ENCODE results near the gene TTLL7.
A peak's percentile ranks its signal among the peaks of the same experiment; 100 is the strongest.

Gene TTLL7

DNA sequence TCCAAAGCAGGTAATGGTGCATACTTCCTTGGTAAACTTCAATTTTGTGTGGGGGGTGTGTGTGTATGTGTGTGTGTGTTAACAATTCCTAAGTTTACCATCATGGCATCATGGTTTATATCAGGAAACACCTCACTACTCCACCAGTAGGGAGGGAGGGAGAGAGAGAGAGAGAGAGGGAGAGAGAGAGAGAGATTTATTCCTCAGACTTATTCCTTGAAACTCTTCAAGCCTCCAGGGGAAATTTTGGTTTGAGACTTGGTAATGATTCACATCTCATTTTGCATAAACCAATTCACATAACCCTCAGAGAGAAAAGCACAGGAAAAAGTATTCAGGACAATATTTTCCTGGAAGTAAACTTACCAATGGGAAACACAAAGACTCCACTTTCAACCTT is 115.0 kb downstream of the TTLL7 start:
- no peaks in the 10 kb centered on the region for H3K9me2 ChIP-seq (ENCODE audit: low read depth, low read length)
- no peaks in the 10 kb centered on the region for H3K79me2 ChIP-seq (ENCODE audit: insufficient read depth, low read length)
- H3K4me2 ChIP-seq (ENCODE audit: low read length) = no peak overlapping the region
- no peaks in the 10 kb centered on the region for H3K4me1 ChIP-seq (ENCODE audit: insufficient read depth, low read length, severe bottlenecking)
- no peak overlapping the region for H3K27ac ChIP-seq (ENCODE audit: low read depth, low read length, poor library complexity, severe bottlenecking)
- H3K27me3 ChIP-seq (ENCODE audit: insufficient read depth, low read length) = no peaks in the 10 kb centered on the region
- H3K36me3 ChIP-seq (ENCODE audit: insufficient read depth, low read length) = no peaks in the 10 kb centered on the region
- H3K9ac ChIP-seq (ENCODE audit: low read length) = no peak overlapping the region
- no peak for TF ChIP-seq EZH2 (IDR thresholded peaks at IDR 0.05; ENCODE audit: borderline replicate concordance, low read length)
- TF ChIP-seq, protein P1, sequence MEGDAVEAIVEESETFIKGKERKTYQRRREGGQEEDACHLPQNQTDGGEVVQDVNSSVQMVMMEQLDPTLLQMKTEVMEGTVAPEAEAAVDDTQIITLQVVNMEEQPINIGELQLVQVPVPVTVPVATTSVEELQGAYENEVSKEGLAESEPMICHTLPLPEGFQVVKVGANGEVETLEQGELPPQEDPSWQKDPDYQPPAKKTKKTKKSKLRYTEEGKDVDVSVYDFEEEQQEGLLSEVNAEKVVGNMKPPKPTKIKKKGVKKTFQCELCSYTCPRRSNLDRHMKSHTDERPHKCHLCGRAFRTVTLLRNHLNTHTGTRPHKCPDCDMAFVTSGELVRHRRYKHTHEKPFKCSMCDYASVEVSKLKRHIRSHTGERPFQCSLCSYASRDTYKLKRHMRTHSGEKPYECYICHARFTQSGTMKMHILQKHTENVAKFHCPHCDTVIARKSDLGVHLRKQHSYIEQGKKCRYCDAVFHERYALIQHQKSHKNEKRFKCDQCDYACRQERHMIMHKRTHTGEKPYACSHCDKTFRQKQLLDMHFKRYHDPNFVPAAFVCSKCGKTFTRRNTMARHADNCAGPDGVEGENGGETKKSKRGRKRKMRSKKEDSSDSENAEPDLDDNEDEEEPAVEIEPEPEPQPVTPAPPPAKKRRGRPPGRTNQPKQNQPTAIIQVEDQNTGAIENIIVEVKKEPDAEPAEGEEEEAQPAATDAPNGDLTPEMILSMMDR (IDR thresholded peaks at IDR 0.05; ENCODE audit: low read length) = no peak
- no peak overlapping the region for H3K4me3 ChIP-seq (ENCODE audit: low read depth, low read length, poor library complexity, severe bottlenecking)
- no peaks in the 10 kb centered on the region for H3F3A ChIP-seq (ENCODE audit: insufficient read depth, low read length)
- H3K9me3 ChIP-seq (ENCODE audit: low read length) = no peaks in the 10 kb centered on the region
- H2AFZ ChIP-seq (ENCODE audit: low read length) = no peak overlapping the region
- H4K20me1 ChIP-seq (ENCODE audit: insufficient read depth, low read length) = no peaks in the 10 kb centered on the region

DNA sequence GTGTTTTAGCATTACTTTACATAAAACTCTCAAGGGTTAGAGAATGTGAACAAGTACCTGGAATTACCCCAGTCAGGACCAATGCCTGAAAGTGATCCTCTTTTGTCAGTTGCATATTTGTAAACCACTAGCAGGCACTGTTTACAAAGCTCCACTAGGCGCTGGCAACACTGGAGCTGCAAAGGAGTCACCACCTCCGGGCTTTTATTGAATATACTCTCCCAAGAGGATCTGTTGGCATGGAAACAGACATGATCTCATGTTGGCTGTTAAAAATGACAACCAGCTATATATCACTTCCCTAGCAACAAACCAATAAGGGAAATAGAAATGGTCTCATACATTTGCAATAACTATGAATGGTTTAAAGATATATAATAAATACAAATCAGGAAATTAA is 116.0 kb downstream of the TTLL7 start:
- Histone ChIP-seq H3K79me2 (ENCODE audit: insufficient read depth, low read length) (no peaks in the 10 kb centered on the region), H2AFZ (ENCODE audit: low read length) (no peak overlapping the region), H3F3A (ENCODE audit: insufficient read depth, low read length) (no peaks in the 10 kb centered on the region), H3K9me3 (ENCODE audit: low read length) (no peaks in the 10 kb centered on the region), H3K4me1 (ENCODE audit: insufficient read depth, low read length, severe bottlenecking) (no peaks in the 10 kb centered on the region), H3K9ac (ENCODE audit: low read length) (no peak overlapping the region), H3K27me3 (ENCODE audit: insufficient read depth, low read length) (no peaks in the 10 kb centered on the region), H3K9me2 (ENCODE audit: low read depth, low read length) (no peaks in the 10 kb centered on the region), H3K27ac (ENCODE audit: low read depth, low read length, poor library complexity, severe bottlenecking) (no peak overlapping the region), H3K36me3 (ENCODE audit: insufficient read depth, low read length) (no peaks in the 10 kb centered on the region), H3K4me3 (ENCODE audit: low read depth, low read length, poor library complexity, severe bottlenecking) (no peak overlapping the region), H4K20me1 (ENCODE audit: insufficient read depth, low read length) (no peaks in the 10 kb centered on the region), H3K4me2 (ENCODE audit: low read length) (no peak overlapping the region)
- TF ChIP-seq, protein P1 (IDR thresholded peaks at IDR 0.05; ENCODE audit: low read length) = peak; percentile 25; the same call in 1 of the 2 replicates
- TF ChIP-seq EZH2 (IDR thresholded peaks at IDR 0.05; ENCODE audit: borderline replicate concordance, low read length) = no peak

DNA sequence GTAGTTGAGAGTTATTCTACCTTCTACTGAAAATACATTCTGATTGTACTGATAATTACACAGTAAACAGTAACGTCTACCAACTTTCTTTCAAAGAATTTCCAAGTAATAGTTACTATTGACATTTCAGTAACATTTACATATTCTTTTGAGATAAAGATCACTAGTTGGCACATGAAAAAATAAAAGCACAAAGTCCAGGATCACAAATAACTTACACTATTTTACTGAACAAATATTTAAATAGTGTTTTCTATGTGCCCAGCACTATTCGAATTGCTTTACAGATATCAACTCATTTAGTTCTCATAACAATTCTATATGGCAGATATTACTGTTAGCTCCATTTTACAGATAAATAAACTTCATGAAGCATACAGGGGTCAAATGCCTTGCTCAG is 126.4 kb downstream of the TTLL7 start:
- Histone ChIP-seq H3K79me2 (ENCODE audit: insufficient read depth, low read length) (no peaks in the 10 kb centered on the region), H3K9ac (ENCODE audit: low read length) (no peak overlapping the region), H3K27me3 (ENCODE audit: insufficient read depth, low read length) (no peaks in the 10 kb centered on the region), H3K36me3 (ENCODE audit: insufficient read depth, low read length) (no peaks in the 10 kb centered on the region), H4K20me1 (ENCODE audit: insufficient read depth, low read length) (no peaks in the 10 kb centered on the region), H3K4me2 (ENCODE audit: low read length) (no peak overlapping the region), H3K4me1 (ENCODE audit: insufficient read depth, low read length, severe bottlenecking) (peaks cover 8% of the 10 kb centered on the region), H3K9me3 (ENCODE audit: low read length) (no peaks in the 10 kb centered on the region), H2AFZ (ENCODE audit: low read length) (no peak overlapping the region), H3F3A (ENCODE audit: insufficient read depth, low read length) (no peaks in the 10 kb centered on the region), H3K4me3 (ENCODE audit: low read depth, low read length, poor library complexity, severe bottlenecking) (no peak overlapping the region), H3K9me2 (ENCODE audit: low read depth, low read length) (no peaks in the 10 kb centered on the region), H3K27ac (ENCODE audit: low read depth, low read length, poor library complexity, severe bottlenecking) (no peak overlapping the region)
- TF ChIP-seq, protein P1 (IDR thresholded peaks at IDR 0.05; ENCODE audit: low read length) = no peak
- no peak for TF ChIP-seq EZH2 (IDR thresholded peaks at IDR 0.05; ENCODE audit: borderline replicate concordance, low read length)
